ENCODE results near the gene ZNRF1.
"Not testable (repeated sequence)": the region's sequence is repeated elsewhere in the genome, so short reads cannot be mapped to it uniquely, and the experiment has no call there.

ZNRF1 gene

DNA sequence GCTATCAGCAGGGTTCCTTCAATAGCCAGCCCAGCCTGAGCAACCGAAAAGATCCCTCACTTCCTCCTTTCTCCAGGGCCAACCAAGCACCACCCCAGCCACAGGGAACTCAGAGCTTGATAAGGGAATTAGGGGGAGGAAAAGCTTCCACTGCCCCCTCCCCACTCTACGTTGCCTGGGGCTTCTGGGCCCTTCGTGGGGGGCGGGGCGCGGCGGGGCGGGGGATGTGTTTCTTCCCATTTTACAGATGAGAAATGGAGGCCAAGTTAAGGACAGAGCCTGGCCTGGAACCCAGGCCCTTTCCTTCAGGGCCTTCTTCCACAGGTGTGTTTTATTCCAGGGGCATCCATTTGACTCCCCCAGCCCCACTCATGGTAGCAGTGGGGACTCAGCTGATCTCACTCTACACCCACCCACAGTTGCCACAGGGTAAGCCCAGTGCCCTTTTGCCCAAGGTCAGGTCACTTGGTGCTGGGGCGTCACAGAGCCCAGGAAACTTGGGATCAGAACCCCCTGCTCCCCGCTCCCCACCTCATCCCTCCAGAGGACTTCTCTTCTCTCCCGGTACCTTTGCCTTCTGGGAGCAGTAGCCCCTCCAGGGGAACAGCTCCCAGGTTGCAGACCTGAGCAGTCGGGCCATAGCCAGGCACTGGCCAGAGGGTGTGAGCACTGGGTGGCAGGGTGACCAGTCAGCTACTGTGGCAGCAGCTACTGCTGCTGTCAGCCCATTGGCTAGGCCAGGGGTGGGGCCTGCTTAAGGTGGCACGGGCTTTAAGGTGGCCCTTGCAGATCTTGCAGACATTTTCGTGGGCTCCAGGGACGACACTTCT, 117.5 kb downstream of the ZNRF1 start, which contains the start of gene LDHD:
Gene LDHD (minus strand): TSS at position 700 of the 830 bp plus-strand sequence. CDS start 60 bp downstream, at position 640.
- DNase-seq = no peak

DNA sequence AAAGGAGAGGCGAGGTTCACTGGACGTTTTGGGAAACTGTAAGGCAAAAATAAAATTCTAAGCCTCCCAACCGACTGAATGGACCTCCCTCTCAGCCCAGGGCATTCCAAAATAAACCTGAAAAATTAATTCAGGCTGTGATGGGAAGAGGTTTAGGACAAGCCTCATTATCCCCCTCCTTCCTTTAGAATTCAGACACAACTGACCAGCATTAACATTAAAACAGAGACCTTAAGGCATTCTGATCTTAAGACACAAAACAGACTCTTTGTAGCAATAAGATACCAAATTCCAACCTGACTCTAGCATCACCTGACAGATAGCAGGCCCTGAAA, 118.1 kb downstream of the ZNRF1 start:
- DNase-seq = no peak

DNA sequence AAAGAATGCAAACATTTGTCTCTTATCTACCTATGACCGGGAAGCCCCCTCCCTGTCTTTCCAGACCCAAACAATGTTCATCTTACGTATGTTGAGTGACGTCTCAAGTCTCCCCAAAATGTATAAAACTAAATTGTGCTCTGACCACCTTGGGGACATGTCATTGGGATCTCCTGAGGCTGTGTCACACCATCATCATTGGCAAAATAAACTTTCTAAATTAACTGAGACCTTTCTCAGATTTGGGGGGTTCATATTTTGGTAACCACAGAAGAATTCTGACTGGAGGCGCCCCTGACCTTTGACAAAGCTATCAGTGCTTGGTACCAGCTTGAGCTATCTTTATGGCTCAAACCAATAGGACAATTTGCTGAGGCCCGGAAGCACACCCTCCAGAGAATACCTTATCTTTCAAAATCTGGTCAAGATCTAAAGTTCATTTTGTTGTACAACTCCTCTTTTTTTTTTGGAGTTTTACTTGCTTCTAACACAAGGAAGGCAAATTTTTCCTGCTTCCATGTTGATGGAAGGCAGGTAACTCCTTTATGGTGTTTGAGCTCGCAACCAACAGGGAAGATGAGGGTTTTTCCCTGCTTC, 120.2 kb downstream of the ZNRF1 start:
- no peak for DNase-seq

DNA sequence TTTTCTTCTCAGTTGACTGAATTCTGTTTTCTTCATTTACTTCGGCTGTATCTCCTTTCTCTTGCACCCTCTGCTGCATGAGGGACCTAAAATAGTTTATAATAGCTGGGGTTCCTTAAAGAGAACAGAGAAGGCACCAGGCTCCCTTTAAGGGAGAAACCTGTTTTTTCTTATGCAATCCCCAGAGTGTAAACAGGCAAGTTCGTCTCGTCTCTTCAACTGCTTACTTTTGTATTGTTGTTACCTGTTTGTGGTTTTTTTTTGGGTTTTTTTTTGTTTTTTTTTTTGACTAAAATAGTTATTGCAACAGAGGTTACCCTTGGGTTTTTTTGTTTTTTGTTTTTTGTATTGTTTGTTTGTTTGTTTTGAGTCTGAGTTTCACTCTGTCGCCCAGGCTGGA, 121.4 kb downstream of the ZNRF1 start:
- DNase-seq = no peak

- no peak for DNase-seq
Observed at GRCh38 chr16:75121949-75122568, 123.2 kb downstream of the ZNRF1 start.

DNA sequence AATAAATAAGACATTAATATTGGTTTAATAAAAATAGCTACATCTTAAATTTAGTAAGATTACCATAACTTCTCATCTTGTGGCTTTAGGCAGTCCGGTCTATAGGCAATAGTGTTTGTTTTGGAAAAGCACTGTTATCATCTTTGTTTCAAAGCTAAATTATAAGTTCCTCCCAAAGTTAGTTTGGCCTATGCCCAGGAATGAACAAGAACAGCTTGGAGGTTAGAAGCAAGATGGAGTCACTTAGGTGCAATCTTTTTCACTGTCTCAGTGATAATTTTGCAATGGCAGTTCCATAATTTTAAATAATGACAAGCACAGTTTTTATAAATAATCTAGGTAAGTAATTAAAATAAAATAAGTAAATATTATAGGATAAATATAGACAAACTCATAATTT, 123.8 kb downstream of the ZNRF1 start:
- no peak for DNase-seq

DNA sequence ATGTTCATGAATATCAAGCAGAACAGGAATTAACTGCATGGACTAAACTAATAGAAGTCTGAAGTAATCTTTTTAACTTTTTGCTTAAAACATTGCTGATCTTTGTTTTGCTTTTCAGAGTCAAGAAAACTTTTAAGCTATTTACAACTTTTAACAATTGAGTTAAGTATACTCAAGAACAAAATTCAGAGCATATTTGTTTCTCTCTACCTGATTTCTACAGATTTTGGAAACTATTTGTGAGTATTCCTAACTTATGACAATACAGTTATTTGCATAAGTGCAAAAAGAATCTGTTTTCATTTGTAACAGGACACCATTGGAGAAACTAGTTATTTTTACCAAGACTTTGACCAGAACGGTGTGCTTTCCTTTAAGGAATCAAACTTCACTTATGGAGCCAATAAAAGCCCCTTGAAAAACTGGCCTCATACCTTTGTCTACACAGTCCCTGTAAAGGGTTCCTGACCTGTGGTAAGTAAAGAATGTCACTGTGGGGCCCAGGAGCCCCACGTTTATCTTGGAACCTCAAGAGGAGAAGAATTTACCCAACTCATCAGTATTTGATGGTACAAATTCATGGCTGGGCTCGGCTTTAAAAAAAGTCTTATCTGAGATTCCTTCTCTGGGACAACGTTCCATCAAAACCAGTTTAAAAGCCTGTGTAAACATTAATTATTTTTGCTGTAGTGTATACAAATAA, 129.0 kb downstream of the ZNRF1 start:
- no peak for DNase-seq

DNA sequence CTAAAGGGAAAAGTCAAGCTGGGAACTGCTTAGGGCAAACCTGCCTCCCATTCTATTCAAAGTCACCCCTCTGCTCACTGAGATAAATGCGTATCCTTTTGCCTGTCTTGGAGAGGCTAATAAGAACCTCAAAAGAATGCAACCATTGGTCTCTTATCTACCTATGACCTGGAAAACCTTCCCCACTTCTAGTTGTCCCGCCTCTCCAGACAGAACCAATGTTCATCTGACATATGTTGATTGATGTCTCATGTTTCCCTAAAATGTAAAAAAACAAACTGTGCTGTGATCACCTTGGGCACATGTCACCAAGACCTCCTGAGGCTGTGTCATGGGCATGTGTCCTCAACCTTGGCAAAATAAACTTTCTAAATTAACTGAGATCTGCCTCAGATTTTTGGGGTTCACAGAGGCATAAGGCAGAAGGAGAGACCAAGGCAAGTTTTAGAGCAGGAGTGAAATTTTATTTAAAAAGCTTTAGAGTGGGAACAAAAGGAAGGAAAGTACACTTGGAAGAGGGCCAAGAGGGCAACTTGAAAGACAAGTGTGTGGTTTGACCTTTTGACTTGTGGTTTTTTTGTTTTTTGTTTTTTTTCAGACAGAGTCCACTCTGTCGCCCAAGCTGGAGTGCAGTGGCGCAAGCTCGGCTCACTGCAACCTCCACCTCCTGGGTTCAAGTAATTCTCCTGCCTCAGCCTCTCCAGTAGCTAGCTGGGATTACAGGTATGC, 130.8 kb downstream of the ZNRF1 start:
- not testable (repeated sequence) for DNase-seq

GRCh38 chr16:75130150-75130771, 131.4 kb downstream of the ZNRF1 start:
- no peak for DNase-seq

- DNase-seq = no peak
Observed at GRCh38 chr16:75131081-75131480, 132.3 kb downstream of the ZNRF1 start.

- no peak for DNase-seq
Observed at GRCh38 chr16:75138233-75138632, 139.4 kb downstream of the ZNRF1 start.

DNA sequence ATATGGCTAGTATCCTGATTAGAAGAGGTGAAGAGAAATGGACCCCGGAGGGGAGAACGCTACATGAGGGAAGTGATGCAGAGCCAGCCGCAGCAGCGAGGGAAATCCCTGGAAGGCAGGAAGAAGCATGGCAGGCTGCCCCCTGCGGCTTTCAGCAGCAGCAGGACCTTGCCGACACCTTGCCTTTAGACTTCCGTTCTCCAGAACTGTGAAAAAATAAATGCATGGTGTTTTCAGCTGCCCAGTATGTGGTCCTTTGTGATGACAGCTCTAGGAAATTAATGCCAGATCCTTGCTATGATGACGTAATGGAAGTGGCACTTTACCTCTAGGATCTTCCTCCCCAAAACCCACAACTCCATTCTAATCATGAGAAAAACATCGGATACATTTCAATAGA, 139.8 kb downstream of the ZNRF1 start:
- DNase-seq = no peak

DNA sequence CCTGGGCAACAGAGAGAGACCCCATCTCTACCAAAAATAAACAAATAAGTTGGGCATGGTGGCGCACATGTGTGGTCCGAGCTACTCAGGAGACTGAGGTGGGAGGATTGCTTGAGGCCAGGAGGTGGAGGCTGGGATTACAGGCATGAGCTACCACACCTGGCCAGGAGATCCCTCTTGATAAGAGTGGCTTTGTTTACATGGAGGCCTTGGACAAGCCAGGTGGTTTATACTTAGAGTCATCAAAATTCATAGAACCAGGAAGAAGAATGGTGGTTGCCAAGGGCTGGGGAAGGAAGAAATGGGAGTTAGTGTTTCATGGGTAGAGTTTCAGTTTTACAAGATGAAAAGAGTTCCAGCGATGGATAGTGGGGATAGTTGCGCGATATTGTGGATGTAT, 140.7 kb downstream of the ZNRF1 start:
- no peak for DNase-seq

- no peak for DNase-seq
Observed at GRCh38 chr16:75143941-75144340, 145.1 kb downstream of the ZNRF1 start.

GRCh38 chr16:75147968-75148310, 149.1 kb downstream of the ZNRF1 start:
- no peak for DNase-seq

GRCh38 chr16:75148311-75149195, 149.7 kb downstream of the ZNRF1 start, which contains the start of gene ZFP1:
Gene ZFP1, plus strand, starts transcription at chr16:75148524. Its CDS starts 4,428 bp downstream, at chr16:75152952.
- peak; percentile 94 to 96 for DNase-seq

DNA sequence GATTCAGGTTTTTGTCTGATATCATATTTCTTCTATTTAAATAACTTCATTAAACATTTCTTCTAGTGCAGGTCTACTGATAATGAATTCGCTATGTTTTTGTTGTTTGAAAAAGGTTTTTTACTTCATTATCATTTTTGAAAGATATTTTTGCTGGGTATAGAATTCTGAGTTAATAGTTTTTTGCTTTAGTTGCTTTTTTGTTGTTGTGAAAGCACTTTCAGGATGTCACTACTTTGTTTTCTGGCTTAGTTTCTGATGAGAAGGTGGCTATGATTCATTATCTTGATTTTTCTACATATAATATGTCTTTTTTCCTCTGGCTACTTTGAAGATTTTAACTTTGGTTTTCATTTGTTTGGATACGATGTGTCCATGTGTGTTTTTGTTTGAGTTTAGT, 153.0 kb downstream of the ZNRF1 start:
- DNase-seq = no peak

DNA sequence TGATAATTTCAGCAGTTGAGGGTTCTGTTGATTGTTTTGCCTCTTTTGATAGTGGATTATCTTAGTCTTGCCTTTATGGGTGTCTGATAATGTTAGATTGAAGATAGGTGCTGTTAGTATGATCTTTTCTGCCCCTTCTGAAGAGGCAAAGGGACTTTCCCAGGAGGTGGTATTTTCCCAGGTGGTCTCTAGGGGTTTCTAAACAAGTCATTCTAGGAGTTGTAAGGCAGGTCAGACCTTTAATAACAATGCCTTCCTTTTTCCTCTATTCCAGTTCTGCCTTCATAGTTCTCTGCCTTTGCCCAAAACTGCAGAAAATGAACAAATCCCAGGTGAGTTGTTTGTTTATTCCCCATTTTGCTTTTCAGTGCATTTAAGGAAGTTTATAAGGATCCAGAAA, 153.8 kb downstream of the ZNRF1 start:
- no peak for DNase-seq

- no peak for DNase-seq
Observed at GRCh38 chr16:75160386-75160785, 161.6 kb downstream of the ZNRF1 start.
